ENCODE measurements around the gene BGN. TPM values are rescaled to one million over a fixed set of nuclear protein-coding genes. Genes with fewer than 3 reads are reported as not detected.

Gene BGN
- total RNA-seq, 1 experiment from 2014 or later: 0.37 TPM

GRCh38 chrX:153556767-153557166, 62.0 kb downstream of the BGN start:
- DNase-seq (ENCODE audit: low read depth, low spot score): no peak
- H4K20me1 ChIP-seq (ENCODE audit: insufficient read depth): no peaks in the 10 kb centered on the region
- H3K36me3 ChIP-seq (ENCODE audit: control insufficient read depth in 1 of 2, insufficient read depth in 2 of 2, low read length in 2 of 2): no peaks in the 10 kb centered on the region
- no peaks in the 10 kb centered on the region for H3K4me1 ChIP-seq (ENCODE audit: control insufficient read depth in 1 of 2, insufficient read depth in 2 of 2, low read length in 2 of 2)
- H3K4me3 ChIP-seq (replicated peaks in 1 of 2; ENCODE audit: low read depth in 1 of 2, low read length in 2 of 2): no peak overlapping the region
- no peaks in the 10 kb centered on the region for H3K27me3 ChIP-seq (ENCODE audit: insufficient read depth, low read length)
- CTCF ChIA-PET: no interaction called here
- no peaks in the 10 kb centered on the region for H3K79me2 ChIP-seq (ENCODE audit: insufficient read depth, low read length)
- H3K9me2 ChIP-seq (ENCODE audit: insufficient read depth): no peaks in the 10 kb centered on the region
- ATAC-seq: no peak
- no TSS peak for BruUV-seq (replicated peaks)
- no peak overlapping the region for H3K9ac ChIP-seq (ENCODE audit: low read length)
- POLR2A ChIA-PET: no interaction called here
- intact Hi-C loops (cut with micrococcal nuclease): loop anchor here (5.0 kb wide), 1 partner anchor 151 kb away; no protein-coding TSS in a partner anchor
- H3K4me2 ChIP-seq (ENCODE audit: low read length): no peak overlapping the region
- TF ChIP-seq EGR1 (IDR thresholded peaks at IDR 0.05; ENCODE audit: low read depth) (no peak), ZNF274 (IDR thresholded peaks at IDR 0.05; ENCODE audit: low read depth, low read length) (no peak), CBX3 (IDR thresholded peaks at IDR 0.05; ENCODE audit: low read depth) (no peak), SRF (IDR thresholded peaks at IDR 0.05; ENCODE audit: low read depth) (no peak), ELF1 (IDR thresholded peaks at IDR 0.05; ENCODE audit: borderline replicate concordance, low read depth) (no peak), JUND (IDR thresholded peaks at IDR 0.05) (no peak), TCF7L2 (IDR thresholded peaks at IDR 0.05; ENCODE audit: borderline replicate concordance, extremely low read depth, insufficient read depth, insufficient read length) (no peak), ZFX (IDR thresholded peaks at IDR 0.05) (no peak), EZH2phosphoT487 (IDR thresholded peaks at IDR 0.05; ENCODE audit: borderline replicate concordance) (no peak), ZBTB33 (IDR thresholded peaks at IDR 0.05; ENCODE audit: extremely low read depth, insufficient replicate concordance, low read length) (no peak), REST (IDR thresholded peaks at IDR 0.05; ENCODE audit: low read depth) (no peak), SIN3A (IDR thresholded peaks at IDR 0.05; ENCODE audit: low read depth) (no peak)
- TF ChIP-seq, protein P1, sequence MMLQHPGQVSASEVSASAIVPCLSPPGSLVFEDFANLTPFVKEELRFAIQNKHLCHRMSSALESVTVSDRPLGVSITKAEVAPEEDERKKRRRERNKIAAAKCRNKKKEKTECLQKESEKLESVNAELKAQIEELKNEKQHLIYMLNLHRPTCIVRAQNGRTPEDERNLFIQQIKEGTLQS (IDR thresholded peaks at IDR 0.05): no peak
- TF ChIP-seq, protein P2, sequence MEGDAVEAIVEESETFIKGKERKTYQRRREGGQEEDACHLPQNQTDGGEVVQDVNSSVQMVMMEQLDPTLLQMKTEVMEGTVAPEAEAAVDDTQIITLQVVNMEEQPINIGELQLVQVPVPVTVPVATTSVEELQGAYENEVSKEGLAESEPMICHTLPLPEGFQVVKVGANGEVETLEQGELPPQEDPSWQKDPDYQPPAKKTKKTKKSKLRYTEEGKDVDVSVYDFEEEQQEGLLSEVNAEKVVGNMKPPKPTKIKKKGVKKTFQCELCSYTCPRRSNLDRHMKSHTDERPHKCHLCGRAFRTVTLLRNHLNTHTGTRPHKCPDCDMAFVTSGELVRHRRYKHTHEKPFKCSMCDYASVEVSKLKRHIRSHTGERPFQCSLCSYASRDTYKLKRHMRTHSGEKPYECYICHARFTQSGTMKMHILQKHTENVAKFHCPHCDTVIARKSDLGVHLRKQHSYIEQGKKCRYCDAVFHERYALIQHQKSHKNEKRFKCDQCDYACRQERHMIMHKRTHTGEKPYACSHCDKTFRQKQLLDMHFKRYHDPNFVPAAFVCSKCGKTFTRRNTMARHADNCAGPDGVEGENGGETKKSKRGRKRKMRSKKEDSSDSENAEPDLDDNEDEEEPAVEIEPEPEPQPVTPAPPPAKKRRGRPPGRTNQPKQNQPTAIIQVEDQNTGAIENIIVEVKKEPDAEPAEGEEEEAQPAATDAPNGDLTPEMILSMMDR (IDR thresholded peaks at IDR 0.05 in 2 of 3, conservative IDR thresholded peaks at IDR 0.05 in 1 of 3; ENCODE audit: borderline replicate concordance in 1 of 3, insufficient read depth in 1 of 3, low read depth in 2 of 3, low read length in 2 of 3): no peak
- H2AFZ ChIP-seq (ENCODE audit: low read depth, low read length, poor library complexity, severe bottlenecking): no peak overlapping the region
- H3K27ac ChIP-seq (ENCODE audit: low read depth, low read length): no peak overlapping the region
- no peaks in the 10 kb centered on the region for H3K9me3 ChIP-seq (ENCODE audit: control insufficient read depth in 1 of 2, insufficient read depth in 1 of 2, low read depth in 1 of 2, low read length in 2 of 2)
- RAD21 ChIA-PET (ENCODE audit: low non-redundant PET in 1 of 2, low total read pairs in 2 of 2, uncharacterized antibody in 2 of 2, unreplicated experiment in 2 of 2): no interaction called here

All from HCT116 (cell line).